Cardiac septum (tissue), 1 donor: ENCODE measurements around the gene ZBTB2. TPM values are rescaled to one million over a fixed set of nuclear protein-coding genes. Genes with fewer than 3 reads are reported as not detected.
"Not testable (repeated sequence)": the region's sequence is repeated elsewhere in the genome, so short reads cannot be mapped to it uniquely, and the experiment has no call there.

Source experiments
- DNase-seq: peaks from one replicate; pipeline ENCODE4 v3.0.0-alpha.2; 2020; ENCODE audit warnings: low spot score
- intact Hi-C: fragments of 100-400 bp; cut with DNase I; formaldehyde crosslinking; loops from one replicate; pipeline ENCODE4 v1.14.0; 2022
- total RNA-seq: library from RNA; stranded (reverse); fragmentation: NEBNext Ultra II Directional; extraction: Animal tissue kit (Norgen Biotek cat#: 25700); gene quantifications from one replicate; pipeline ENCODE4 v1.2.1, GENCODE V29; 2021
- donor health status: DM: no; HTN: no; CAD: no.

Gene ZBTB2
- total RNA-seq, 1 donor from 2014 or later = 8.0 TPM

GRCh38 chr6:151377095-151377494, 14.3 kb downstream of the ZBTB2 start:
- no peak for DNase-seq
- intact Hi-C loops = no loop called here

GRCh38 chr6:151376440-151376839, 14.9 kb downstream of the ZBTB2 start:
- intact Hi-C loops = no loop called here
- DNase-seq = no peak

- intact Hi-C loops = no loop called here
Observed at GRCh38 chr6:151375833-151376232, 15.5 kb downstream of the ZBTB2 start.

GRCh38 chr6:151374036-151374683, 17.2 kb downstream of the ZBTB2 start:
- DNase-seq = peak; percentile 77
- intact Hi-C loops = loop anchor here (1.0 kb wide), 1 partner anchor 16 kb away; no protein-coding TSS in a partner anchor

More at GRCh38 chr6:151375833-151376232, 15.5 kb downstream of the ZBTB2 start:
- DNase-seq = no peak

GRCh38 chr6:151372164-151372563, 19.2 kb downstream of the ZBTB2 start:
- no peak for DNase-seq
- intact Hi-C loops = no loop called here

GRCh38 chr6:151370509-151371078, 20.8 kb downstream of the ZBTB2 start:
- intact Hi-C loops = no loop called here
- DNase-seq = no peak

GRCh38 chr6:151365233-151365632, 26.1 kb downstream of the ZBTB2 start:
- no peak for DNase-seq
- intact Hi-C loops = no loop called here

GRCh38 chr6:151359486-151359885, 31.9 kb downstream of the ZBTB2 start:
- no peak for DNase-seq
- intact Hi-C loops = no loop called here

GRCh38 chr6:151358475-151358874, 32.9 kb downstream of the ZBTB2 start:
- intact Hi-C loops = no loop called here
- no peak for DNase-seq

GRCh38 chr6:151357758-151358436, 33.5 kb downstream of the ZBTB2 start:
- DNase-seq = no peak
- intact Hi-C loops = no loop called here

- DNase-seq, intact Hi-C loops: not testable (repeated sequence)
Observed at GRCh38 chr6:151356983-151357382, 34.4 kb downstream of the ZBTB2 start.

- no peak for DNase-seq
- intact Hi-C loops = no loop called here
Observed at GRCh38 chr6:151353795-151354194, 37.6 kb downstream of the ZBTB2 start.

GRCh38 chr6:151352410-151353396, 38.7 kb downstream of the ZBTB2 start:
- intact Hi-C loops = no loop called here
- DNase-seq = peak; percentile 68

GRCh38 chr6:151351731-151352130, 39.6 kb downstream of the ZBTB2 start:
- DNase-seq = no peak
- intact Hi-C loops = no loop called here

- DNase-seq = peak; percentile 63
- intact Hi-C loops = no loop called here
Observed at GRCh38 chr6:151351146-151351700, 40.1 kb downstream of the ZBTB2 start.

GRCh38 chr6:151350442-151351145, 40.8 kb downstream of the ZBTB2 start:
- DNase-seq = peak; percentile 62
- intact Hi-C loops = no loop called here

- peak; percentile 63 for DNase-seq
- intact Hi-C loops = no loop called here
Observed at GRCh38 chr6:151349651-151350270, 41.6 kb downstream of the ZBTB2 start.

- DNase-seq, intact Hi-C loops: not testable (repeated sequence)
Observed at GRCh38 chr6:151342750-151343149, 48.6 kb downstream of the ZBTB2 start.
